ENCODE results near the gene S100A3. TPM values are rescaled to one million over a fixed set of nuclear protein-coding genes. Genes with fewer than 3 reads are reported as not detected.

S100A3 gene
- total and polyA plus RNA-seq, 2 of the 13 experiments (the other 11 are each of a cell fraction or from before 2014, with no cell fraction given), result 2.5 to 4.5 TPM

- H3K4me2 ChIP-seq (ENCODE audit: low read depth, low read length), result peak overlapping the region; percentile 69
- no peaks in the 10 kb centered on the region for H4K20me1 ChIP-seq (ENCODE audit: insufficient read depth, low read length)
- ChIA-PET POLR2A (interaction anchor here (0.9 to 2.9 kb wide), 13 partner anchors 9 to 90 kb away, joined by 3 to 27 read pairs (median 7); partner anchors contain the start of genes CHTOP, S100A13, S100A2 and S100A6), CTCF (ENCODE audit: low intra/inter-chr PET ratio, low total read pairs) (no interaction called here)
- ATAC-seq (no peak; the same call in 2 of the 3 replicates), FAIRE-seq (no peak), DNase-seq (ENCODE audit: low spot score) (no peak)
- H3K4me1 ChIP-seq (ENCODE audit: insufficient read depth, low read length), result peaks cover 98% of the 10 kb centered on the region
- WGBS (ENCODE audit: low lambda C conversion rate), result 0% methylated on average over 1 of the region's 10 CpGs
- peak overlapping the region; percentile 39 for H3K27ac ChIP-seq (ENCODE audit: extremely low read length, insufficient read depth, low read length)
- peak overlapping the region in 2 of 3 experiments; percentile 32 to 62; a peak in 4 of 6 replicates for H3K4me3 ChIP-seq (replicated peaks in 1 of 3; ENCODE audit: insufficient read depth in 1 of 3, low read depth in 2 of 3, low read length in 3 of 3)
- peak overlapping the region; percentile 46 for H3K9ac ChIP-seq (ENCODE audit: insufficient read depth, low read depth, low read length)
- no peaks in the 10 kb centered on the region for H3K79me2 ChIP-seq (ENCODE audit: insufficient read depth, low read length)
- in situ Hi-C loops (cut with HindIII; ENCODE audit: extremely low pct_ligation_motif_present, low pct_unique_long_range_greater_than_20kb), result no loop called here
- H3K27me3 ChIP-seq (ENCODE audit: control insufficient read depth in 1 of 2, insufficient read depth in 2 of 2, low read length in 2 of 2), result peaks cover 1 to 12% of the 10 kb centered on the region in 2 experiments; a peak in 2 of 5 replicates
- intact Hi-C loops (cut with micrococcal nuclease; ENCODE audit: unreplicated experiment), result no loop called here
- no peaks in the 10 kb centered on the region for H3K9me3 ChIP-seq (ENCODE audit: low read length)
- no peaks in the 10 kb centered on the region for H3K36me3 ChIP-seq (replicated peaks in 1 of 2; ENCODE audit: control insufficient read depth in 1 of 2, insufficient read depth in 2 of 2, low read length in 2 of 2)
- BruUV-seq (replicated peaks), result TSS peak; percentile 80
- no peak overlapping the region for H2AFZ ChIP-seq (ENCODE audit: low read length)
- TF ChIP-seq RXRA (CRISPR knock-in tag; IDR thresholded peaks at IDR 0.05), result peak; percentile 21; the same call in 1 of the 2 replicates
- no peak for TF ChIP-seq MED13 (CRISPR knock-in tag; IDR thresholded peaks at IDR 0.05)
- TF ChIP-seq ZNF567 (CRISPR knock-in tag; IDR thresholded peaks at IDR 0.05; ENCODE audit: borderline replicate concordance), result no peak
- no peak for TF ChIP-seq CHCHD3 (CRISPR knock-in tag; IDR thresholded peaks at IDR 0.05)
- peak; percentile 55 for TF ChIP-seq ZNF883 (CRISPR knock-in tag; IDR thresholded peaks at IDR 0.05; ENCODE audit: not compliant biosample characterization)
- 0 out of 2 replicates have a peak, but pooled peaks have one; percentile 69 for TF ChIP-seq GLI4 (CRISPR knock-in tag; IDR thresholded peaks at IDR 0.05; ENCODE audit: borderline replicate concordance)
- TF ChIP-seq IKZF4 (CRISPR knock-in tag; IDR thresholded peaks at IDR 0.05; ENCODE audit: borderline replicate concordance, low read depth, not compliant biosample characterization), result no peak
- TF ChIP-seq KDM6A (CRISPR knock-in tag; IDR thresholded peaks at IDR 0.05; ENCODE audit: low read depth), result no peak
- 0 out of 2 replicates have a peak, but pooled peaks have one; percentile 41 for TF ChIP-seq BCL3 (CRISPR knock-in tag; IDR thresholded peaks at IDR 0.05)
- TF ChIP-seq ZBTB38 (CRISPR knock-in tag; IDR thresholded peaks at IDR 0.05), result 0 out of 2 replicates have a peak, but pooled peaks have one; percentile 18
- TF ChIP-seq ZNF784 (CRISPR knock-in tag; IDR thresholded peaks at IDR 0.05; ENCODE audit: borderline replicate concordance), result peak; percentile 86
- TF ChIP-seq TGIF2 (CRISPR knock-in tag; IDR thresholded peaks at IDR 0.05), result no peak
- TF ChIP-seq ZNF251 (CRISPR knock-in tag; IDR thresholded peaks at IDR 0.05), result no peak
- no peak for TF ChIP-seq NR0B2 (CRISPR knock-in tag; IDR thresholded peaks at IDR 0.05)
- 0 out of 2 replicates have a peak, but pooled peaks have one; percentile 49 for TF ChIP-seq ZNF230 (CRISPR knock-in tag; IDR thresholded peaks at IDR 0.05)
- 0 out of 2 replicates have a peak, but pooled peaks have one; percentile 2 for TF ChIP-seq BRD4 (CRISPR knock-in tag; IDR thresholded peaks at IDR 0.05)
- no peak for TF ChIP-seq ATF7 (IDR thresholded peaks at IDR 0.05)
- 0 out of 2 replicates have a peak, but pooled peaks have one; percentile 29 for TF ChIP-seq ATF7 (CRISPR knock-in tag; IDR thresholded peaks at IDR 0.05)
- TF ChIP-seq TAF1 (CRISPR knock-in tag; IDR thresholded peaks at IDR 0.05), result peak; percentile 43; the same call in 1 of the 2 replicates
- no peak for TF ChIP-seq ZNF232 (CRISPR knock-in tag; IDR thresholded peaks at IDR 0.05; ENCODE audit: borderline replicate concordance)
- TF ChIP-seq PATZ1 (CRISPR knock-in tag; IDR thresholded peaks at IDR 0.05), result peak; percentile 62; the same call in 1 of the 2 replicates
Observed at GRCh38 chr1:153544453-153545066, 4.5 kb downstream of the S100A3 start.

All from HepG2 (cell line).